ENCODE results near the gene LSM12. TPM values are rescaled to one million over a fixed set of nuclear protein-coding genes. Genes with fewer than 3 reads are reported as not detected.

Gene LSM12
- total RNA-seq, 2 experiments from 2014 or later: 35.4 to 67.9 TPM

GRCh38 chr17:44024853-44025252, 41.6 kb downstream of the LSM12 start:
- DNase-seq (ENCODE audit: low spot score): no peak
- H3K36me3 ChIP-seq (ENCODE audit: insufficient read depth, low read length): peaks cover 14% of the 10 kb centered on the region
- no peak overlapping the region for H3K4me3 ChIP-seq (ENCODE audit: low read depth, low read length, poor library complexity, severe bottlenecking)
- intact Hi-C loops (cut with micrococcal nuclease; ENCODE audit: unreplicated experiment): no loop called here
- H3K9me2 ChIP-seq (ENCODE audit: insufficient read depth, low read length): no peaks in the 10 kb centered on the region
- no peaks in the 10 kb centered on the region for H3K9me3 ChIP-seq (ENCODE audit: low read length)
- no TSS peak for BruUV-seq (replicated peaks)
- CTCF ChIA-PET (ENCODE audit: unreplicated experiment): no interaction called here
- no peak overlapping the region for H3K4me2 ChIP-seq (ENCODE audit: low read length)
- H3K27ac ChIP-seq (ENCODE audit: low read depth, low read length, poor library complexity, severe bottlenecking): no peak overlapping the region
- H4K20me1 ChIP-seq (ENCODE audit: insufficient read depth, low read length): no peaks in the 10 kb centered on the region
- no peaks in the 10 kb centered on the region for H3K79me2 ChIP-seq (ENCODE audit: insufficient read depth, low read depth, low read length)
- no peaks in the 10 kb centered on the region for H3K4me1 ChIP-seq (ENCODE audit: insufficient read depth, low read length, poor library complexity, severe bottlenecking)
- TF ChIP-seq CTCF (conservative IDR thresholded peaks at IDR 0.05; ENCODE audit: low read length): no peak
- TF ChIP-seq EZH2phosphoT487 (IDR thresholded peaks at IDR 0.05; ENCODE audit: borderline replicate concordance, low read depth, low read length): no peak
- POLR2A ChIA-PET: no interaction called here
- H2AFZ ChIP-seq (ENCODE audit: low read length): no peak overlapping the region

- Histone ChIP-seq H4K20me1 (ENCODE audit: insufficient read depth, low read length) (no peaks in the 10 kb centered on the region), H3K4me1 (ENCODE audit: insufficient read depth, low read length, poor library complexity, severe bottlenecking) (no peaks in the 10 kb centered on the region), H3K4me3 (ENCODE audit: low read depth, low read length, poor library complexity, severe bottlenecking) (no peak overlapping the region), H2AFZ (ENCODE audit: low read length) (no peak overlapping the region), H3K4me2 (ENCODE audit: low read length) (no peak overlapping the region), H3K27ac (ENCODE audit: low read depth, low read length, poor library complexity, severe bottlenecking) (no peak overlapping the region), H3K9me3 (ENCODE audit: low read length) (no peaks in the 10 kb centered on the region), H3K36me3 (ENCODE audit: insufficient read depth, low read length) (peaks cover 13% of the 10 kb centered on the region), H3K79me2 (ENCODE audit: insufficient read depth, low read depth, low read length) (no peaks in the 10 kb centered on the region), H3K9me2 (ENCODE audit: insufficient read depth, low read length) (no peaks in the 10 kb centered on the region)
- intact Hi-C loops (cut with micrococcal nuclease; ENCODE audit: unreplicated experiment): no loop called here
- ChIA-PET POLR2A (no interaction called here), CTCF (ENCODE audit: unreplicated experiment) (no interaction called here)
- no TSS peak for BruUV-seq (replicated peaks)
- no peak for DNase-seq (ENCODE audit: low spot score)
- no peak for TF ChIP-seq CTCF (conservative IDR thresholded peaks at IDR 0.05; ENCODE audit: low read length)
- TF ChIP-seq EZH2phosphoT487 (IDR thresholded peaks at IDR 0.05; ENCODE audit: borderline replicate concordance, low read depth, low read length): no peak
These were observed 42.2 kb downstream of the LSM12 start for GRCh38 chr17:44024271-44024663.

- intact Hi-C loops (cut with micrococcal nuclease; ENCODE audit: unreplicated experiment): no loop called here
- TF ChIP-seq CTCF (conservative IDR thresholded peaks at IDR 0.05; ENCODE audit: low read length): no peak
- TF ChIP-seq EZH2phosphoT487 (IDR thresholded peaks at IDR 0.05; ENCODE audit: borderline replicate concordance, low read depth, low read length): no peak
- no peaks in the 10 kb centered on the region for H3K9me2 ChIP-seq (ENCODE audit: insufficient read depth, low read length)
- no peak overlapping the region for H3K4me2 ChIP-seq (ENCODE audit: low read length)
- peaks cover 13% of the 10 kb centered on the region; the same call in 1 of the 2 replicates for H3K36me3 ChIP-seq (ENCODE audit: insufficient read depth, low read length)
- no peak overlapping the region for H3K4me3 ChIP-seq (ENCODE audit: low read depth, low read length, poor library complexity, severe bottlenecking)
- H3K79me2 ChIP-seq (ENCODE audit: insufficient read depth, low read depth, low read length): no peaks in the 10 kb centered on the region
- no peak overlapping the region for H2AFZ ChIP-seq (ENCODE audit: low read length)
- POLR2A ChIA-PET: no interaction called here
- CTCF ChIA-PET (ENCODE audit: unreplicated experiment): no interaction called here
- no TSS peak for BruUV-seq (replicated peaks)
- H3K4me1 ChIP-seq (ENCODE audit: insufficient read depth, low read length, poor library complexity, severe bottlenecking): no peaks in the 10 kb centered on the region
- no peaks in the 10 kb centered on the region for H3K9me3 ChIP-seq (ENCODE audit: low read length)
- DNase-seq (ENCODE audit: low spot score): no peak
- H3K27ac ChIP-seq (ENCODE audit: low read depth, low read length, poor library complexity, severe bottlenecking): no peak overlapping the region
- no peaks in the 10 kb centered on the region for H4K20me1 ChIP-seq (ENCODE audit: insufficient read depth, low read length)
These were observed 42.8 kb downstream of the LSM12 start for GRCh38 chr17:44023545-44024270.

Data from OCI-LY7 (cell line).